H1 (cell line): Measurements from ENCODE around the gene PCDHA12. TPM values are rescaled to one million over a fixed set of nuclear protein-coding genes. Genes with fewer than 3 reads are reported as not detected.

Experiments
- ASH2L ChIP-seq: fragments of 200-600, 300-600 bp; sonication (generic); IDR thresholded peaks from one replicate; pipeline ENCODE4 v1.7.1; 2017; ENCODE audit warnings: low read length
- BACH1 ChIP-seq: IDR thresholded peaks from 2 replicates; pipeline ENCODE4 v1.6.1; 2012; ENCODE audit warnings: low read length, improper control_type of control experiment
- BCL11A ChIP-seq, 2 experiments: IDR thresholded peaks; one replicate each; pipeline ENCODE4 v1.6.1; 2011; ENCODE audit warnings: low read depth in 2 of 2, low read length in 2 of 2, mild to moderate bottlenecking in 2 of 2
- BRCA1 ChIP-seq: IDR thresholded peaks from 2 replicates; pipeline ENCODE4 v1.6.1; 2012; ENCODE audit warnings: low read depth, low read length, improper control_type of control experiment
- CREB1 ChIP-seq: IDR thresholded peaks from 2 replicates; pipeline ENCODE4 v1.6.1; 2012; ENCODE audit warnings: inconsistent platforms
- EZH2 ChIP-seq: fragments of 200-600 bp; sonication (generic); IDR thresholded peaks from 2 replicates; pipeline ENCODE4 v1.7.1; 2012; ENCODE audit warnings: low read depth, mild to moderate bottlenecking, moderate library complexity, low read length, inconsistent platforms; ENCODE audit not compliant: severe bottlenecking
- GTF2F1 ChIP-seq: IDR thresholded peaks from 2 replicates; pipeline ENCODE4 v1.6.1; 2012; ENCODE audit warnings: low read depth, low read length, improper control_type of control experiment, borderline replicate concordance
- PHF8 ChIP-seq: fragments of 200-600 bp; sonication (generic); conservative IDR thresholded peaks from 2 replicates; pipeline ENCODE4 v1.7.1; 2012; ENCODE audit warnings: low read depth, mild to moderate bottlenecking, inconsistent platforms, low read length, moderate library complexity
- SIN3A ChIP-seq, 2 experiments: IDR thresholded peaks in 1 of 2; conservative IDR thresholded peaks in 1 of 2; 2 replicates each; pipeline ENCODE4 v1.6.1; 2011 to 2012; ENCODE audit warnings: low read length in 2 of 2, improper control_type of control experiment in 1 of 2, low read depth in 1 of 2, mild to moderate bottlenecking in 1 of 2
- SP2 ChIP-seq: IDR thresholded peaks from 2 replicates; pipeline ENCODE4 v1.6.1; 2012; ENCODE audit warnings: mild to moderate bottlenecking, low read length, inconsistent platforms
- TEAD4 ChIP-seq: IDR thresholded peaks from 2 replicates; pipeline ENCODE4 v1.6.1; 2012; ENCODE audit warnings: low read depth, low read length, inconsistent platforms, mixed read lengths
- polyA plus RNA-seq, 7 experiments: library from polyadenylated mRNA; depleted of rRNA in 3 of 7; stranded (reverse) in 5 of 7; unstranded in 2 of 7; fragments of >200 nt in 5 of 7; fragments of 200-250 nt in 2 of 7; gene quantifications; 1 replicate in 5 of 7; 2 replicates in 1 of 7; 4 replicates in 1 of 7; pipeline versions ENCODE4 v1.2.1 to v1.2.3, GENCODE V29; 2011 to 2013; ENCODE audit warnings: missing spikeins in 2 of 7, mixed read lengths in 2 of 7
- total RNA-seq: library from RNA; stranded (reverse); fragmentation: NEBNext Ultra II Directional; extraction: Animal tissue kit (Norgen Biotek cat#: 25700); gene quantifications from 2 replicates; pipeline ENCODE4 v1.2.1, GENCODE V29; 2021
- TF ChIP-seq, protein P1 (sequence below): IDR thresholded peaks from 2 replicates; pipeline ENCODE4 v1.6.1; 2012; ENCODE audit warnings: inconsistent platforms
- TF ChIP-seq, protein P2 (sequence below), 3 experiments: IDR thresholded peaks; 1 replicate in 2 of 3; 2 replicates in 1 of 3; pipeline versions ENCODE4 v1.5.1 to v1.6.1; 2011; ENCODE audit warnings: low read length in 3 of 3, mild to moderate bottlenecking in 3 of 3, inconsistent platforms in 2 of 3, low read depth in 1 of 3, moderate library complexity in 1 of 3; ENCODE audit not compliant: insufficient read depth in 1 of 3; ENCODE audit errors: control extremely low read depth in 1 of 3

Gene PCDHA12
- total and polyA plus RNA-seq, 2 of the 8 experiments (the other 6 are each of a cell fraction or from before 2014, with no cell fraction given): 4.2 to 9.3 TPM

DNA sequence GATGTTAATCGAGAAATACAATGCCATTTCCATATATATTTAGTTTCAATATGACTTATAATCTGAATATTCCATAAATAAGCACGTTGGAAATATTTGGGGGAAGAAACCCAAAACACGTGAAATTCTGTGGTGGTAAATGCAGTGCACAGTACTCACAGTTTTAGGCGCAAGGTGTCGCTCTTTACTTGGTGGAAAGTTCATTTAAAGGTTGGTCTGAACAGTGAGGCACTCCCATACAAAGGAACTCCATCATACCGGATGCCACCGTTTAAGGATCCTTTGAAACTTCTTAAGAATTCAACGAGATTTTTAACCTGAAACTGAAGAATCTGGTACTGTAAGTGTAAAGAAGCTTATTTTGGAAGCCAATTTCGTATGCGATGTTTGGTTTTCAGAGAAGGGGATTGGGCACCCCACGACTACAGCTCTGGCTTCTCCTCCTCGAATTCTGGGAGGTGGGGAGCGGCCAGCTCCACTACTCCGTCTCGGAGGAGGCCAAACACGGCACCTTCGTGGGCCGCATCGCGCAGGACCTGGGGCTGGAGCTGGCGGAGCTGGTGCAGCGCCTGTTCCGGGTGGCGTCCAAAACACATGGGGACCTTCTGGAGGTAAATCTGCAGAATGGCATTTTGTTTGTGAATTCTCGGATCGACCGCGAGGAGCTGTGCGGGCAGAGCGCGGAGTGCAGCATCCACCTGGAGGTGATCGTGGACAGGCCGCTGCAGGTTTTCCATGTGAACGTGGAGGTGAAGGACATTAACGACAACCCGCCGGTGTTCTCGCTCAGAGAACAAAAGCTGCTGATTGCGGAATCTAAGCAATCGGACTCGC is 6.2 kb upstream of the PCDHA12 start, which contains the start of gene PCDHA11 (continued):
- TF ChIP-seq SP2 (no peak), GTF2F1 (no peak), BCL11A (IDR thresholded peaks at IDR 0.05; ENCODE audit: low read depth in 2 of 2, low read length in 2 of 2) (no peak), BRCA1 (no peak), EZH2 (no peak), TEAD4 (peak; percentile 56; the same call in 1 of the 2 replicates), SIN3A (conservative IDR thresholded peaks at IDR 0.05 in 1 of 2, IDR thresholded peaks at IDR 0.05 in 1 of 2; ENCODE audit: low read depth in 1 of 2, low read length in 2 of 2) (0 out of 4 replicates have a peak, but pooled peaks of 1 of the 2 experiments have one; percentile 25), ASH2L (peak; percentile 48), PHF8 (0 out of 2 replicates have a peak, but pooled peaks have one; percentile 33), CREB1 (0 out of 2 replicates have a peak, but pooled peaks have one; percentile 23), BACH1 (0 out of 2 replicates have a peak, but pooled peaks have one; percentile 12)
- TF ChIP-seq, protein P1, sequence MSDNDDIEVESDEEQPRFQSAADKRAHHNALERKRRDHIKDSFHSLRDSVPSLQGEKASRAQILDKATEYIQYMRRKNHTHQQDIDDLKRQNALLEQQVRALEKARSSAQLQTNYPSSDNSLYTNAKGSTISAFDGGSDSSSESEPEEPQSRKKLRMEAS: peak; percentile 31; the same call in 1 of the 2 replicates
- TF ChIP-seq, protein P2, sequence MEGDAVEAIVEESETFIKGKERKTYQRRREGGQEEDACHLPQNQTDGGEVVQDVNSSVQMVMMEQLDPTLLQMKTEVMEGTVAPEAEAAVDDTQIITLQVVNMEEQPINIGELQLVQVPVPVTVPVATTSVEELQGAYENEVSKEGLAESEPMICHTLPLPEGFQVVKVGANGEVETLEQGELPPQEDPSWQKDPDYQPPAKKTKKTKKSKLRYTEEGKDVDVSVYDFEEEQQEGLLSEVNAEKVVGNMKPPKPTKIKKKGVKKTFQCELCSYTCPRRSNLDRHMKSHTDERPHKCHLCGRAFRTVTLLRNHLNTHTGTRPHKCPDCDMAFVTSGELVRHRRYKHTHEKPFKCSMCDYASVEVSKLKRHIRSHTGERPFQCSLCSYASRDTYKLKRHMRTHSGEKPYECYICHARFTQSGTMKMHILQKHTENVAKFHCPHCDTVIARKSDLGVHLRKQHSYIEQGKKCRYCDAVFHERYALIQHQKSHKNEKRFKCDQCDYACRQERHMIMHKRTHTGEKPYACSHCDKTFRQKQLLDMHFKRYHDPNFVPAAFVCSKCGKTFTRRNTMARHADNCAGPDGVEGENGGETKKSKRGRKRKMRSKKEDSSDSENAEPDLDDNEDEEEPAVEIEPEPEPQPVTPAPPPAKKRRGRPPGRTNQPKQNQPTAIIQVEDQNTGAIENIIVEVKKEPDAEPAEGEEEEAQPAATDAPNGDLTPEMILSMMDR (IDR thresholded peaks at IDR 0.05; ENCODE audit: control extremely low read depth in 1 of 3, insufficient read depth in 1 of 3, low read depth in 1 of 3, low read length in 3 of 3): peak; percentile 32 to 68 (median 56)
- TF ChIP-seq, all 59 proteins: peak for 13
